Prostate gland (tissue), 2 donors: Measurements from ENCODE around the gene ZC3H18. TPM values are rescaled to one million over a fixed set of nuclear protein-coding genes. Genes with fewer than 3 reads are reported as not detected.

Experiments
- DNase-seq: peaks from one replicate; pipeline ENCODE4 v3.0.0-alpha.2; 2019; ENCODE audit warnings: low spot score
- H3K27ac ChIP-seq, 2 donors: fragments of 200-600 bp; sonication (generic); 2 replicates each; pipeline ENCODE4 v1.5.1; 2017 to 2019
- H3K27me3 ChIP-seq: fragments of 200-600 bp; sonication (generic); replicated peaks from 2 replicates; pipeline ENCODE4 v1.5.1; 2019; ENCODE audit not compliant: insufficient read depth
- H3K36me3 ChIP-seq, 2 donors: fragments of 200-600 bp; sonication (generic); 1 replicate in 1 of 2; 2 replicates in 1 of 2; pipeline versions ENCODE4 v1.5.1 to v1.8.1; 2017 to 2019
- H3K4me1 ChIP-seq: fragments of 200-600 bp; sonication (generic); replicated peaks from 2 replicates; pipeline ENCODE4 v1.5.1; 2019
- H3K4me3 ChIP-seq, 2 donors: fragments of 200-600 bp; sonication (generic); 2 replicates each; pipeline ENCODE4 v1.5.1; 2017 to 2019
- H3K9me3 ChIP-seq: fragments of 200-600 bp; sonication (generic); 2 replicates; pipeline ENCODE4 v1.5.1; 2017
- CTCF ChIP-seq, 4 experiments: fragments of 200-600 bp in 2 of 4; fragments of 450-650 bp in 2 of 4; sonication (generic) in 2 of 4; IDR thresholded peaks; 1 replicate in 3 of 4; 2 replicates in 1 of 4; pipeline ENCODE4 v1.5.1; 2016 to 2019; ENCODE audit warnings: antibody characterized with exemption in 4 of 4, mild to moderate bottlenecking in 2 of 4, moderate library complexity in 2 of 4
- POLR2A ChIP-seq: fragments of 450-650 bp; IDR thresholded peaks from one replicate; pipeline ENCODE4 v1.6.1; 2016; ENCODE audit warnings: antibody characterized with exemption, mild to moderate bottlenecking
- POLR2AphosphoS5 ChIP-seq: sonication (generic); formaldehyde crosslinking; IDR thresholded peaks from one replicate; pipeline ENCODE4 v1.6.1; 2017; ENCODE audit warnings: antibody characterized with exemption
- WGBS: methylation state at CpG from one replicate; pipeline ENCODE4 v1.1.5; 2018; 5-methylcytosine and 5-hydroxymethylcytosine counted together
- intact Hi-C: fragments of 100-400 bp; cut with DNase I; formaldehyde crosslinking; loops from one replicate; pipeline ENCODE4 v1.14.2; 2022
- total RNA-seq, 2 donors: library from RNA; depleted of rRNA; stranded (reverse); fragments of >200 nt; gene quantifications; one replicate each; pipeline ENCODE4 v1.1.0, GENCODE V29; 2016

Gene ZC3H18
- total RNA-seq, 2 donors from 2014 or later = 26.7 to 50.7 TPM

DNA sequence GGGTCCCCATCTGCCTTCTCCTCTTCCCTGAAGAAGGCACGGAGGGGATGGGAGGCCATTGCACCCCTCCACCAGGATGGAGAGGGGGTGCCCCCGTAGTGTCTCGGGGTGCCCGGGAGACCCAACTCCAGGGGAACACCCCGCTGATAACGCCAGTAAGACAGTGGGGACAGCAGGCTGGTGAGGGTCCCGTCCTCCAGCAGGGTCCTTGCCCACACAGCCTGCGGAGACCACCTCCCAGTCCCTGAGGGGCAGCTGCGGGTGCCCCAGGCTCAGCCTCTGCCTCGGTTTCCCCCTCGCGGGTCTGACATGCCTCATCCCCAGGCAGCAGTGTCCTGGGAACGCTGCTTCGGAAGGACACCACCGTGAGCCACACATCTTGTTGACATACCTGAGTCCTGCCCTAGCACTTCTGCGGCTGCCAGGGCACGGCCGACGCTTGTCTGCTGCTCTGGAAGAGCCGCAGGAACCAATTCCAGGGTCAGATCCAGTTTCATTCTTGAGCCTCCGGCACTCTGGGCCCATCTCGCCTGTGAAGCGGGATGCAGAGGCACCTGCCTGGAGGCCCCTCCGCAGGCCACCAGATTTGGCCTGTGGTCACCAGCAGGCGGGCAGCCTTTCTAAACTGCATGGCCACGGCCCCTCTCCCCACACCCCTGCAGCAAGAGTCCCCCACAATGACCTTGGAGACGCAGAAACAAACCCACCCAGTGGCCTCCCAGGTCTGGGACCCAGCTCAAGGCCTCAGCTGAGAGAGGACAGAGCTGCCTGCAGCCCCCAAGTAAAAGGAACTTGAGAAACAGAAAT, 39.9 kb upstream of the ZC3H18 start:
- TF ChIP-seq CTCF (IDR thresholded peaks at IDR 0.05) (no peak), POLR2AphosphoS5 (no peak), POLR2A (no peak)
- H3K36me3 ChIP-seq = no peaks in the 10 kb centered on the region
- H3K27me3 ChIP-seq = no peaks in the 10 kb centered on the region
- peaks cover 4% of the 10 kb centered on the region for H3K4me1 ChIP-seq
- intact Hi-C loops = loop anchor here (10.0 kb wide), 1 partner anchor 575 kb away; the partner anchor contains the start of gene BANP
- H3K9me3 ChIP-seq = no peaks in the 10 kb centered on the region
- H3K27ac ChIP-seq = no peak overlapping the region
- H3K4me3 ChIP-seq = no peak overlapping the region
- 76% methylated on average over 25 of the region's 27 CpGs for WGBS
- DNase-seq = no peak

DNA sequence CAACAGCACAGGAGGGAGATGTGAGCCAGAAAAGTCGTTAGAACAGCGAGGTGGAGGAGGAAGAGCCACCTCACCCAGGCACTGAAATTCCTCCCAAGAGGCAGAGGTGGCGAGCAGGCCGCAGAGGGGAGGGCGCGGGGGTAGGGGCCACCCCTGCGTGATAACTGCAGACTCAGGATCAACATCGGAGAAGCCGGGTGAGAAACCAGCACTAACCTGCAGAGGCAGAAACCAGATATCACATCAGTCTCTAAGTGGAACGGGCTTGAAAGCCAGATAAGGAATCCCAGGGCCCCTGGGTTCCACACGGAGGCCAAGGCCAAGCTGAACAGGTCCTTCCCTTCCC, 39.4 kb upstream of the ZC3H18 start:
- intact Hi-C loops = loop anchor here (10.0 kb wide), 1 partner anchor 576 kb away; the partner anchor contains the start of gene BANP
- no peak overlapping the region for H3K27ac ChIP-seq
- H3K9me3 ChIP-seq = no peaks in the 10 kb centered on the region
- H3K4me3 ChIP-seq = no peak overlapping the region
- 66% methylated on average over 11 of the region's 11 CpGs for WGBS
- TF ChIP-seq POLR2AphosphoS5 (no peak), CTCF (IDR thresholded peaks at IDR 0.05) (no peak), POLR2A (no peak)
- H3K36me3 ChIP-seq = no peaks in the 10 kb centered on the region
- DNase-seq = no peak
- peaks cover 4% of the 10 kb centered on the region for H3K4me1 ChIP-seq
- no peaks in the 10 kb centered on the region for H3K27me3 ChIP-seq

- no peak overlapping the region for H3K27ac ChIP-seq
- peaks cover 4% of the 10 kb centered on the region for H3K4me1 ChIP-seq
- no peaks in the 10 kb centered on the region for H3K9me3 ChIP-seq
- no peaks in the 10 kb centered on the region for H3K36me3 ChIP-seq
- DNase-seq = no peak
- WGBS = 81% methylated on average over 12 of the region's 12 CpGs
- intact Hi-C loops = loop anchor here (10.0 kb wide), 1 partner anchor 577 kb away; the partner anchor contains the start of gene BANP
- H3K27me3 ChIP-seq = no peaks in the 10 kb centered on the region
- H3K4me3 ChIP-seq = no peak overlapping the region
- no peak for TF ChIP-seq POLR2AphosphoS5
- no peak for TF ChIP-seq POLR2A
- TF ChIP-seq CTCF (IDR thresholded peaks at IDR 0.05) = no peak
Measured at GRCh38 chr16:88531346-88531745, 38.9 kb upstream of the ZC3H18 start.

- no peak overlapping the region for H3K4me3 ChIP-seq
- intact Hi-C loops = loop anchor here (10.0 kb wide), 1 partner anchor 577 kb away; the partner anchor contains the start of gene BANP
- TF ChIP-seq CTCF (IDR thresholded peaks at IDR 0.05) = no peak
- no peak for TF ChIP-seq POLR2AphosphoS5
- TF ChIP-seq POLR2A = no peak
- H3K36me3 ChIP-seq = no peaks in the 10 kb centered on the region
- H3K4me1 ChIP-seq = peaks cover 4% of the 10 kb centered on the region
- H3K27ac ChIP-seq = no peak overlapping the region
- no peaks in the 10 kb centered on the region for H3K9me3 ChIP-seq
- 91% methylated on average over 34 of the region's 34 CpGs for WGBS
- no peak for DNase-seq
- no peaks in the 10 kb centered on the region for H3K27me3 ChIP-seq
Measured at GRCh38 chr16:88531931-88532433, 38.2 kb upstream of the ZC3H18 start.
